H9 (cell line): Measurements from ENCODE around the gene C1orf94. TPM values are rescaled to one million over a fixed set of nuclear protein-coding genes. Genes with fewer than 3 reads are reported as not detected.

Experiments
- DNase-seq: peaks from one replicate; pipeline ENCODE4 v3.0.0-alpha.2; 2017
- H2AFZ ChIP-seq: one replicate; pipeline ENCODE4 v1.6.1; 2013; ENCODE audit warnings: mild to moderate bottlenecking, low read length, control low read depth, moderate library complexity
- H2AK5ac ChIP-seq: 2 replicates; pipeline ENCODE4 v1.6.1; 2013; ENCODE audit warnings: low read length, control low read depth, mixed read lengths; ENCODE audit not compliant: insufficient read length
- H2BK120ac ChIP-seq: one replicate; pipeline ENCODE4 v1.6.1; 2013; ENCODE audit warnings: low read depth, mild to moderate bottlenecking, low read length, control low read depth, inconsistent platforms; ENCODE audit not compliant: poor library complexity, severe bottlenecking
- H2BK12ac ChIP-seq: 2 replicates; pipeline ENCODE4 v1.6.1; 2013; ENCODE audit warnings: low read length, control low read depth, mixed read lengths, low read depth; ENCODE audit not compliant: insufficient read length
- H2BK15ac ChIP-seq: 2 replicates; pipeline ENCODE4 v1.6.1; 2013; ENCODE audit warnings: low read depth, low read length, control low read depth
- H2BK20ac ChIP-seq: one replicate; pipeline ENCODE4 v1.6.1; 2013; ENCODE audit warnings: low read depth, mild to moderate bottlenecking, low read length, control low read depth, inconsistent platforms; ENCODE audit not compliant: poor library complexity, severe bottlenecking
- H2BK5ac ChIP-seq: 2 replicates; pipeline ENCODE4 v1.6.1; 2013; ENCODE audit warnings: low read length, control low read depth, mixed read lengths; ENCODE audit not compliant: insufficient read length
- H3K14ac ChIP-seq: 2 replicates; pipeline ENCODE4 v1.6.1; 2013; ENCODE audit warnings: low read length, control low read depth; ENCODE audit not compliant: insufficient read depth
- H3K18ac ChIP-seq: 2 replicates; pipeline ENCODE4 v1.6.1; 2013; ENCODE audit warnings: low read depth, mild to moderate bottlenecking, mixed read lengths, low read length, control low read depth; ENCODE audit not compliant: insufficient read length
- H3K23ac ChIP-seq: 2 replicates; pipeline ENCODE4 v1.6.1; 2013; ENCODE audit warnings: low read length, control low read depth, mixed read lengths, low read depth; ENCODE audit not compliant: insufficient read length
- H3K23me2 ChIP-seq: 2 replicates; pipeline ENCODE4 v1.6.1; 2013; ENCODE audit warnings: low read depth, mild to moderate bottlenecking, mixed read lengths, low read length, control low read depth; ENCODE audit not compliant: insufficient read length, poor library complexity, severe bottlenecking
- H3K27ac ChIP-seq: 2 replicates; pipeline ENCODE4 v1.5.1; 2013; ENCODE audit warnings: low read length, control low read depth, mixed read lengths, low read depth; ENCODE audit not compliant: insufficient read length
- H3K27me3 ChIP-seq: 2 replicates; pipeline ENCODE4 v1.6.1; 2013; ENCODE audit warnings: low read length, control low read depth, inconsistent platforms; ENCODE audit not compliant: insufficient read depth
- H3K4ac ChIP-seq: 2 replicates; pipeline ENCODE4 v1.6.1; 2013; ENCODE audit warnings: low read depth, mild to moderate bottlenecking, control low read depth, inconsistent platforms, low read length, moderate library complexity
- H3K4me1 ChIP-seq: 2 replicates; pipeline ENCODE4 v1.6.1; 2013; ENCODE audit warnings: low read length, control low read depth, inconsistent platforms; ENCODE audit not compliant: insufficient read depth
- H3K4me2 ChIP-seq: 2 replicates; pipeline ENCODE4 v1.6.1; 2013; ENCODE audit warnings: low read length, control low read depth, mixed read lengths; ENCODE audit not compliant: insufficient read length, insufficient read depth
- H3K56ac ChIP-seq: 2 replicates; pipeline ENCODE4 v1.6.1; 2013; ENCODE audit warnings: low read depth, mild to moderate bottlenecking, mixed read lengths, low read length, control low read depth; ENCODE audit not compliant: insufficient read length
- H3K79me1 ChIP-seq: 2 replicates; pipeline ENCODE4 v1.6.1; 2013; ENCODE audit warnings: low read depth, mild to moderate bottlenecking, moderate library complexity, low read length, control low read depth, inconsistent platforms; ENCODE audit not compliant: insufficient read depth, poor library complexity, severe bottlenecking
- H3K79me2 ChIP-seq: 2 replicates; pipeline ENCODE4 v1.6.1; 2013; ENCODE audit warnings: low read length, control low read depth, inconsistent platforms; ENCODE audit not compliant: insufficient read depth
- H3K9ac ChIP-seq: 2 replicates; pipeline ENCODE4 v1.6.1; 2013; ENCODE audit warnings: low read length, control low read depth, mixed read lengths; ENCODE audit not compliant: insufficient read length; ENCODE audit errors: extremely low read depth
- H3K9me3 ChIP-seq: one replicate; pipeline ENCODE4 v1.6.1; 2013; ENCODE audit warnings: low read depth, low read length, inconsistent platforms; ENCODE audit not compliant: control insufficient read depth
- H3T11ph ChIP-seq: one replicate; pipeline ENCODE4 v1.6.1; 2013; ENCODE audit warnings: mild to moderate bottlenecking, low read length, control low read depth, inconsistent platforms
- H4K20me1 ChIP-seq: one replicate; pipeline ENCODE4 v1.6.1; 2013; ENCODE audit not compliant: control insufficient read depth, insufficient read length, insufficient read depth
- H4K5ac ChIP-seq: 2 replicates; pipeline ENCODE4 v1.6.1; 2013; ENCODE audit warnings: low read depth, mild to moderate bottlenecking, mixed read lengths, low read length, control low read depth; ENCODE audit not compliant: insufficient read length
- H4K8ac ChIP-seq: replicated peaks from 2 replicates; pipeline ENCODE4 v1.6.1; 2013; ENCODE audit warnings: low read length, control low read depth, mixed read lengths, low read depth; ENCODE audit not compliant: insufficient read length
- H4K91ac ChIP-seq: 2 replicates; pipeline ENCODE4 v1.6.1; 2013; ENCODE audit warnings: low read depth, mild to moderate bottlenecking, moderate library complexity, mixed read lengths, low read length, control low read depth; ENCODE audit not compliant: insufficient read length
- H3K27ac Mint-ChIP-seq, 3 experiments: 2 replicates in 2 of 3; 3 replicates in 1 of 3; pipeline ENCODE4 v1.8.0; 2020 to 2021; ENCODE audit warnings: mixed read lengths in 3 of 3, mild to moderate bottlenecking in 1 of 3, moderate library complexity in 1 of 3
- H3K27me3 Mint-ChIP-seq: 2 replicates; pipeline ENCODE4 v1.8.0; 2021; ENCODE audit warnings: low read depth, mild to moderate bottlenecking, moderate library complexity, mixed read lengths
- H3K36me3 Mint-ChIP-seq, 3 experiments: 2 replicates in 2 of 3; 3 replicates in 1 of 3; pipeline ENCODE4 v1.8.0; 2020 to 2021; ENCODE audit warnings: low read depth in 3 of 3, mixed read lengths in 3 of 3; ENCODE audit not compliant: insufficient read depth in 1 of 3
- H3K4me1 Mint-ChIP-seq, 2 experiments: 2 replicates each; pipeline ENCODE4 v1.8.0; 2020; ENCODE audit warnings: mixed read lengths in 2 of 2
- H3K4me3 Mint-ChIP-seq, 2 experiments: 2 replicates in 1 of 2; 3 replicates in 1 of 2; pipeline ENCODE4 v1.8.0; 2020 to 2021; ENCODE audit warnings: mild to moderate bottlenecking in 2 of 2, mixed read lengths in 2 of 2, moderate library complexity in 1 of 2
- H3K9me3 Mint-ChIP-seq, 2 experiments: 2 replicates in 1 of 2; 3 replicates in 1 of 2; pipeline ENCODE4 v1.8.0; 2020; ENCODE audit warnings: mild to moderate bottlenecking in 2 of 2, mixed read lengths in 2 of 2, moderate library complexity in 1 of 2
- WGBS: extraction: QIAGEN DNeasy Blood & Tissue Kit; methylation state at CpG from one replicate; pipeline ENCODE4 v1.1.7; 2013; ENCODE audit warnings: missing lambda C conversion rate, low lambda C conversion rate, mixed read lengths; ENCODE audit not compliant: insufficient read length; ENCODE audit errors: extremely low coverage; 5-methylcytosine and 5-hydroxymethylcytosine counted together
- total RNA-seq: library from RNA; stranded (reverse); gene quantifications from 2 replicates; pipeline ENCODE4 v1.2.1, GENCODE V29; 2021
- TF ChIP-seq, protein P1 (sequence below): fragments of 200-600 bp; sonication (generic); conservative IDR thresholded peaks from 3 replicates; pipeline ENCODE4 v1.8.0; 2021; ENCODE audit warnings: antibody characterized with exemption, mild to moderate bottlenecking

Gene C1orf94
- total RNA-seq, 1 experiment from 2014 or later = 0.98 TPM

GRCh38 chr1:34237151-34237815 is 60.6 kb downstream of the C1orf94 start:
- H2BK20ac ChIP-seq = no peak overlapping the region
- no peak overlapping the region for H2BK5ac ChIP-seq
- no peak overlapping the region for H3T11ph ChIP-seq
- no peak overlapping the region for H3K27ac ChIP-seq
- no peak overlapping the region for H2BK15ac ChIP-seq
- no peaks in the 10 kb centered on the region for H3K27me3 ChIP-seq
- TF ChIP-seq, protein P1, sequence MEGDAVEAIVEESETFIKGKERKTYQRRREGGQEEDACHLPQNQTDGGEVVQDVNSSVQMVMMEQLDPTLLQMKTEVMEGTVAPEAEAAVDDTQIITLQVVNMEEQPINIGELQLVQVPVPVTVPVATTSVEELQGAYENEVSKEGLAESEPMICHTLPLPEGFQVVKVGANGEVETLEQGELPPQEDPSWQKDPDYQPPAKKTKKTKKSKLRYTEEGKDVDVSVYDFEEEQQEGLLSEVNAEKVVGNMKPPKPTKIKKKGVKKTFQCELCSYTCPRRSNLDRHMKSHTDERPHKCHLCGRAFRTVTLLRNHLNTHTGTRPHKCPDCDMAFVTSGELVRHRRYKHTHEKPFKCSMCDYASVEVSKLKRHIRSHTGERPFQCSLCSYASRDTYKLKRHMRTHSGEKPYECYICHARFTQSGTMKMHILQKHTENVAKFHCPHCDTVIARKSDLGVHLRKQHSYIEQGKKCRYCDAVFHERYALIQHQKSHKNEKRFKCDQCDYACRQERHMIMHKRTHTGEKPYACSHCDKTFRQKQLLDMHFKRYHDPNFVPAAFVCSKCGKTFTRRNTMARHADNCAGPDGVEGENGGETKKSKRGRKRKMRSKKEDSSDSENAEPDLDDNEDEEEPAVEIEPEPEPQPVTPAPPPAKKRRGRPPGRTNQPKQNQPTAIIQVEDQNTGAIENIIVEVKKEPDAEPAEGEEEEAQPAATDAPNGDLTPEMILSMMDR = no peak
- no peak overlapping the region for H3K27ac Mint-ChIP-seq
- peaks cover 0 to 8% (median 6%) of the 10 kb centered on the region in 3 experiments; a peak in 4 of 7 replicates for H3K36me3 Mint-ChIP-seq
- no peak overlapping the region for H2AFZ ChIP-seq
- H3K4ac ChIP-seq = no peak overlapping the region
- no peaks in the 10 kb centered on the region for H3K9me3 ChIP-seq
- H3K4me1 ChIP-seq = no peaks in the 10 kb centered on the region
- H4K91ac ChIP-seq = no peak overlapping the region
- H3K4me3 Mint-ChIP-seq = no peak overlapping the region
- no peak overlapping the region for H3K14ac ChIP-seq
- H3K4me2 ChIP-seq = no peak overlapping the region
- H3K9ac ChIP-seq = no peak overlapping the region
- peaks cover 10 to 13% of the 10 kb centered on the region in 2 experiments; a peak in 3 of 5 replicates for H3K9me3 Mint-ChIP-seq
- no peak overlapping the region for H3K18ac ChIP-seq
- peaks cover 0 to 6% of the 10 kb centered on the region in 2 experiments; a peak in 1 of 4 replicates for H3K4me1 Mint-ChIP-seq
- no peak overlapping the region for H4K8ac ChIP-seq
- no peaks in the 10 kb centered on the region for H4K20me1 ChIP-seq
- H3K23ac ChIP-seq = no peak overlapping the region
- no peaks in the 10 kb centered on the region for H3K79me2 ChIP-seq
- whole genome bisulfite sequencing = no CpG with 5 or more reads among the region's 8 CpGs
- no peaks in the 10 kb centered on the region for H3K23me2 ChIP-seq
- H2BK120ac ChIP-seq = no peak overlapping the region
- no peaks in the 10 kb centered on the region for H3K79me1 ChIP-seq
- DNase-seq = no peak
- no peak overlapping the region for H2BK12ac ChIP-seq
- H4K5ac ChIP-seq = no peak overlapping the region
- no peak overlapping the region for H2AK5ac ChIP-seq
- peaks cover 14% of the 10 kb centered on the region for H3K27me3 Mint-ChIP-seq
- H3K56ac ChIP-seq = no peak overlapping the region
